NB4 (cell line): ENCODE data around the gene CREB3L1.
"Not testable (repeated sequence)": the region's sequence is repeated elsewhere in the genome, so short reads cannot be mapped to it uniquely, and the experiment has no call there.

Source experiments
- DNase-seq: peaks from one replicate; pipeline ENCODE4 v3.0.0; 2010; ENCODE audit warnings: low read depth
- H3K4me3 ChIP-seq: one replicate; pipeline ENCODE4 v1.5.1; 2011; ENCODE audit warnings: mild to moderate bottlenecking, low read depth, low read length, moderate library complexity
- CTCF ChIP-seq: IDR thresholded peaks from one replicate; pipeline ENCODE4 v1.5.1; 2012; ENCODE audit warnings: low read depth, low read length
- MAX ChIP-seq: IDR thresholded peaks from 2 replicates; pipeline ENCODE4 v1.6.1; 2011; ENCODE audit warnings: low read depth, low read length
- MYC ChIP-seq: IDR thresholded peaks from 2 replicates; pipeline ENCODE4 v1.6.1; 2011; ENCODE audit warnings: low read depth, low read length
- POLR2A ChIP-seq: IDR thresholded peaks from 2 replicates; pipeline ENCODE4 v1.6.1; 2011; ENCODE audit warnings: mild to moderate bottlenecking; ENCODE audit not compliant: insufficient read length; ENCODE audit errors: extremely low read depth

CREB3L1 gene

DNA sequence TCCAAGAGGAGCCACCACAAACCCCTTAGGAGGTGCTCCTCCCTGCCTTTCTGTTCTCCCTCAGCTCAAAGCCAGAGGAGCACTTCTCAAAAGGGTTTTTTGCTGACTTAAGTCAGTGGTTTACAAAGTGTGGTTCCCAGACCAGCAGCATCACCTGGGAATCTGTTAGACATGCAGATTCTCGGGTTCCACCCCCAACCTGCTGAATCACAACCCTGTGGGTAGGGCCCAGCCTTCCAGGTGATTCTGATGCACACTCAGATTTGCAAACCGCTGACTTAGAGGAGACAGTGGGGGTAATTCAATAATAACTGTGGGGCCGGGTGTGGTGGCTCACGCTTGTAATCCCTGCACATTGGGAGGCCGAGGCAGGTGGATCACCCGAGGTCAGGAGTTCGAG is 22.8 kb downstream of the CREB3L1 start:
- H3K4me3 ChIP-seq: no peak overlapping the region
- no peak for TF ChIP-seq POLR2A
- TF ChIP-seq CTCF: no peak
- no peak for TF ChIP-seq MYC
- TF ChIP-seq MAX: no peak
- no peak for DNase-seq

DNA sequence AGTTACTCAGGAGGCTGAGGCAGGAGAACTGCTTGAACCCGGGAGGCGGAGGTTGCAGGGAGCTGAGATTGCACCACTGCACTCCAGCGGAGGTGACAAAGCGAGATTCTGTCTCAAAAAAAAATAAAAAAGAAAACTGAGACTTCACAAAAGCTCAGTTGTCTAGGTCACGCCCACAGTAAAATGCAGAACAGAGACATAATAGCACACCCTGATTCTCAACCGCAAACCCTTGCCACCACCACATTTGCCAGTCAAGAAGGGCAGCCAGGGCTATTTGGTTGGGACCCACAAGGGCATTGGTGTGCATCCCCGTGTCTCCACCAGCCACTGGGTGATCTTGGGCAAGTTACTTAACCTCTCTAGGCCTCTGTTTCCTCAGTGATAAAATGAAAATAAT is 25.4 kb downstream of the CREB3L1 start:
- DNase-seq: no peak
- no peak overlapping the region for H3K4me3 ChIP-seq
- no peak for TF ChIP-seq CTCF
- TF ChIP-seq POLR2A: no peak
- TF ChIP-seq MAX: no peak
- TF ChIP-seq MYC: no peak

- DNase-seq: peak; percentile 42
- H3K4me3 ChIP-seq: not testable (repeated sequence)
Observed at GRCh38 chr11:46304036-46304435, 26.6 kb downstream of the CREB3L1 start.

DNA sequence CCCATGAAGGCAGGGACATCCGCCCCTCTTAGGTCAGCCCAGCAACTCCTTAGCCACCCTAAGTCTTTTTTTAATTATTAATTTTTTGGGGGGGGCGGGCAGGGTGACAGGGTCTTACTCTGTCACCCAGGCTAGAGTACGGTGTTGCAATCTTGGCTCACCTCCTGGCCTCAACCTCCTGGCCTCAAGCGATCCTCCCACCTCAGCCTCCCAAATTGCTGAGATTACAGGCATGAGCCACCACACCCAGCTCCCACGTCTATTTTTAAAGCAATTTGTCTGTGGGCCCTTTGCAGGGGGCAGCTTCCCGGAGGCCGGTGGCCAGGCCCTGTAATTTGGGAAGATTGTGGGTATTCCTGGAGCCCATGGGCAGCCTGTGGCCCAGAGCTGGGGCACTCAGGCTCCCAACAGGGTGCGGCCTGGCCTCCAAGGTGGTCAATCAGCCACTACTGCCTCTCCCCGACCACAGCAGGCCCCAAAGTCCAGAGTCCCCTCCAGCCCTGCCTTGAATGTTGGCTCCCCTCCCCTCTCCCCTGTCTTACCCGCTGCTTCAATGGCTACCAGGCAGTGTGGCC is 27.2 kb downstream of the CREB3L1 start:
- DNase-seq: no peak
- no peak for TF ChIP-seq MYC
- no peak for TF ChIP-seq POLR2A
- no peak for TF ChIP-seq MAX
- TF ChIP-seq CTCF: no peak
- H3K4me3 ChIP-seq: no peak overlapping the region

- H3K4me3 ChIP-seq: no peak overlapping the region
- DNase-seq: peak; percentile 86
- TF ChIP-seq MAX: no peak
- TF ChIP-seq MYC: 0 out of 2 replicates have a peak, but pooled peaks have one; percentile 7
- no peak for TF ChIP-seq POLR2A
- peak; percentile 35 for TF ChIP-seq CTCF
Observed at GRCh38 chr11:46305295-46305694, 27.8 kb downstream of the CREB3L1 start.

DNA sequence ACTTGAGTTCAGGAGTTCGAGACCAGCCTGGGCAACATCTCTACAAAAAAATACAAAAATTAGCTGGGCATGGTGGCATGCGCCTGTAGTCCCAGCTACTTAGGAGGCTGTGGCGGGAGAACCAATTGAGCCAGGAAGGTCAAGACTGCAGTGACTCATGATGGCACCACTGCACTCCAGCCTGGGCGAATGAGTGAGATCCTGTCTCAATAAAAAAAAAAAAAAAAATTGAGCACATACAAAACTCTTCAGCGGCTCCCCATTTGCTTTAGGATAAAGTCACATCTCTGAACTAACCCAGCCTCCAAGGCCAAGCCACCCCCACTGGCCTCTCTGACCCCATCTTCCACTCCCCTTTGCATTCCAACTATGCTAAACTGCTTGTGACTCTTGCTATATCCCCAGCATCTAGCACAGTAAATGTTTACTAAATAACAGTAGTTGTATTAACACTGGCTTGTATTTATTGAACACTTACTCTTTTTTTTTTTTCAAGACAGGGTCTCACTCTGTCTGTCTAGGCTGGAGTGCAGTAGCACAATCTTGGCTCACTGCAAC is 28.9 kb downstream of the CREB3L1 start:
- no peak for TF ChIP-seq CTCF
- TF ChIP-seq MYC: no peak
- no peak for TF ChIP-seq MAX
- no peak for TF ChIP-seq POLR2A

More for the DNA sequence above, 28.9 kb downstream of the CREB3L1 start:
- H3K4me3 ChIP-seq: no peak overlapping the region
- DNase-seq: no peak
